Subcutaneous adipose tissue (tissue), 4 donors: Measurements from ENCODE around the gene PNPLA3. TPM values are rescaled to one million over a fixed set of nuclear protein-coding genes. Genes with fewer than 3 reads are reported as not detected.

Source experiments
- total RNA-seq, 4 donors: library from RNA; depleted of rRNA; stranded (reverse); fragments of >200 nt; gene quantifications; one replicate each; pipeline ENCODE4 v1.1.0, GENCODE V29; 2016
- TF ChIP-seq, protein P1 (sequence below): fragments of 450-650 bp; IDR thresholded peaks from one replicate; pipeline ENCODE4 v1.5.1; 2016; ENCODE audit warnings: low read depth, mild to moderate bottlenecking, control low read depth, antibody characterized with exemption, moderate library complexity

Gene PNPLA3
- total RNA-seq, 4 donors from 2014 or later = 2.3 to 6.6 (median 3.1) TPM

DNA sequence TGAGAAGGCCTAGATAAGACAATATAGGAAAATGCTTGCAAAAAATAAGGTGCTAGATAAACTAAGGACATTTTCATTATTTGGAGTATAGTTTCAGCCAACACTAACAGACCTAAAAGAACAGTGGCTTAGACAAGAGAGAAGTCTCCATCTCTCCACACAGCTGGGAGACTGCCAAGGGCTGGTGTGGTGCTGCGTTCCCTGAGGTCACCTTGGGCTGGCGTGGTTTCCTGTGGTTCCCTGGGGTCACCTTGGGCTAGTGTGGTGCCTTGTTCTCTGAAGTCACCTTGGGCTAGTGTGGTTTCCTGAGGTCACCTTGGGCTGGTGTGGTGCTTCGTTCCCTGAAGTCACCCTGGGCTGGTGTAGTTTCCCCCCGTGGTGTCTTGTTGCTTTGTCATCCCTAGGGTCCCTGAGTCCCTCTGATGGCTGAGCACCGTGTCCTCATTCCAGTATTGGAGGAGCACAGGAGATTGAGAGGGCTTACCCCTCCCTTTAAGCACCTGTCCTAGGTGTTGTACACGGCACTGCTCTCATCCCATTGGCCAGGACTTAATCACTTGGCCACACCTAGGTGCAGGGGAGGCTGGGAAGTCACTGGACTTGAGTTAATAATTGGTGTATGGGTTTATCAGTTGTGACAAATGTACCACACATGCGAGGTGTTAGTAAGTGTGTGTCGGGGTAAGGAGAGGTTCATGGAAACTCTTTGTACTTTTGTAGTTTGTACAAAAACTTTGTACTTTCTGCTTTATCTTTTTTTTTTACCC, 46.6 kb downstream of the PNPLA3 start:
- TF ChIP-seq, protein P1, sequence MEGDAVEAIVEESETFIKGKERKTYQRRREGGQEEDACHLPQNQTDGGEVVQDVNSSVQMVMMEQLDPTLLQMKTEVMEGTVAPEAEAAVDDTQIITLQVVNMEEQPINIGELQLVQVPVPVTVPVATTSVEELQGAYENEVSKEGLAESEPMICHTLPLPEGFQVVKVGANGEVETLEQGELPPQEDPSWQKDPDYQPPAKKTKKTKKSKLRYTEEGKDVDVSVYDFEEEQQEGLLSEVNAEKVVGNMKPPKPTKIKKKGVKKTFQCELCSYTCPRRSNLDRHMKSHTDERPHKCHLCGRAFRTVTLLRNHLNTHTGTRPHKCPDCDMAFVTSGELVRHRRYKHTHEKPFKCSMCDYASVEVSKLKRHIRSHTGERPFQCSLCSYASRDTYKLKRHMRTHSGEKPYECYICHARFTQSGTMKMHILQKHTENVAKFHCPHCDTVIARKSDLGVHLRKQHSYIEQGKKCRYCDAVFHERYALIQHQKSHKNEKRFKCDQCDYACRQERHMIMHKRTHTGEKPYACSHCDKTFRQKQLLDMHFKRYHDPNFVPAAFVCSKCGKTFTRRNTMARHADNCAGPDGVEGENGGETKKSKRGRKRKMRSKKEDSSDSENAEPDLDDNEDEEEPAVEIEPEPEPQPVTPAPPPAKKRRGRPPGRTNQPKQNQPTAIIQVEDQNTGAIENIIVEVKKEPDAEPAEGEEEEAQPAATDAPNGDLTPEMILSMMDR = no peak

DNA sequence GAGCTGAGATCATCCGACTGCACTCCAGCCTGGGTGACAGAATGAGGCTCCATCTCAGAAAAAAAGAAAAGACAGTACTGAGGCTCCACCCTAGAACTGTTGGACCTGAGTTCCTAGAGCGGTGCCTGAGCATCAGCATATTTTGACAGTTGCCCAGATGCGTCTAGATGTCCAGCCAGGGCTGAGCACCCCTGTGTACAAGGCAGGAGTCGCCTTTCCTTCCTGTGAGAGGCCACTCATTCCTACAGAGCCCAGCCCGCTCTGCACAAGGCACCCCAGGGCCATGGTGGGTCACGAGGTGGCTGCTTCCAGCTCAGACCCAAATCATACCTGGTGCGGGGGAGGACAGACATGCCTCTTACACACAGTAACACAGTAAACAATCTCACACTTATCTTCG, 47.5 kb downstream of the PNPLA3 start:
- TF ChIP-seq, protein P1 = no peak

GRCh38 chr22:43972931-43973462, 49.4 kb downstream of the PNPLA3 start:
- TF ChIP-seq, protein P1 = no peak

- TF ChIP-seq, protein P1 = no peak
Observed at GRCh38 chr22:43974028-43974545, 50.5 kb downstream of the PNPLA3 start.

DNA sequence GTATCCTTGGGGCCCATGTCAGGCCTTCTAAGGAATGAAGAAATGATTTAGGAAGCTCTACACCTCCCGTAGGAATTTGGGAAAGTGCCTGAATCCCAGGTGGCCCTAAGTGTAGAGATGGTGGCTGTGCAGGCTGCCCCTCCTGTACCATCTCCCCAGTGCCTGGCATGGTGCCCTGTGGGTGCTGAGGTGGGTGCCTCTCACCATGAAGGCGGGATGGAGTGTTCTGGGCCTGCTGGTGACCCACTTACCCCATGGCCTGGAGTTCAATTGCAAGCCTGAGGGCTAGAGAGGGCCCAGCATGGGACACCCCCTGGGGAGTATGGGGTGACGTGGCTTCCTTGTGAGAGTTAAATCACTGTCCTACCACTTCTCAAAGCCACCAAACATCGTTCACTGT, 51.4 kb downstream of the PNPLA3 start:
- TF ChIP-seq, protein P1 = no peak

GRCh38 chr22:43976861-43977795, 53.5 kb downstream of the PNPLA3 start:
- TF ChIP-seq, protein P1 = no peak
